ENCODE measurements around the gene ZNF438. TPM values are rescaled to one million over a fixed set of nuclear protein-coding genes. Genes with fewer than 3 reads are reported as not detected.

The ZNF438 gene
- total and polyA plus RNA-seq, 4 donors: 7.8 to 19.2 (median 10.2) TPM

DNA sequence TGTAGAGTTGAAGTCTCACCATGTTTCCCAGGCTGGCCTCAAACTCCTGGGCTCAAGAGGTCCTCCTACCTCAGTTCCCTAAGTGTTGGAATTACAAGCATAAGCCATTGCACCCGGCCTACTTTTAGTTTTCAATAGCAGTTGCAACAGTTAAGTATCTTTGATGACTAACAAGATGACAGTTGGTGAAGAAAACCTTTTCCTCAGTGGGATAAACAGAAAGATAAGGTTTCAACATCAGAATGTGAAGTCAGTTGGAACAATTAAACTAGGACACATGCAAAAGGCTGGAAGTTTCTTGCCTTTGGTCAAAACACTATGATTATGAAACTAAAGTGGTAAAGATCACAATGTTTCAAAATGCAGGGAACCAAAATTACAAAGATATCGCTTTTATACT is 169.2 kb downstream of the ZNF438 start:
- no peak overlapping the region for H3K27ac ChIP-seq (ENCODE audit: low read depth in 1 of 2, low read length in 1 of 2)
- no peaks in the 10 kb centered on the region for H3K27me3 ChIP-seq (ENCODE audit: control insufficient read depth in 3 of 3, insufficient read depth in 3 of 3, low read length in 2 of 3)
- H3K36me3 ChIP-seq (ENCODE audit: control insufficient read depth in 4 of 4, insufficient read depth in 4 of 4, low read length in 4 of 4): no peaks in the 10 kb centered on the region
- no peak overlapping the region for H3K4me3 ChIP-seq
- H3K9ac ChIP-seq (ENCODE audit: insufficient read depth in 1 of 2, low read length in 2 of 2): no peak overlapping the region
- H3K4me1 ChIP-seq (ENCODE audit: control insufficient read depth in 5 of 5, insufficient read depth in 5 of 5, low read length in 5 of 5): peaks cover 0 to 34% (median 6%) of the 10 kb centered on the region in 5 donors
- ATAC-seq (ENCODE audit: insufficient read depth, low FRiP score) (no peak), DNase-seq (peak in 1 of 3 donors; percentile 50)
- no peaks in the 10 kb centered on the region for H3K9me3 ChIP-seq (ENCODE audit: control insufficient read depth in 4 of 4, insufficient read depth in 3 of 4, low read length in 3 of 4)
- 36 to 68% methylated on average over 2 of the region's 2 CpGs for WGBS, 2 donors
- TF ChIP-seq CTCF (IDR thresholded peaks at IDR 0.05; ENCODE audit: control extremely low read depth, extremely low read depth): no peak

- DNase-seq (no peak), ATAC-seq (ENCODE audit: insufficient read depth, low FRiP score) (no peak)
- Histone ChIP-seq H3K36me3 (ENCODE audit: control insufficient read depth in 4 of 4, insufficient read depth in 4 of 4, low read length in 4 of 4) (no peaks in the 10 kb centered on the region), H3K9ac (ENCODE audit: insufficient read depth in 1 of 2, low read length in 2 of 2) (no peak overlapping the region), H3K27ac (ENCODE audit: low read depth in 1 of 2, low read length in 1 of 2) (no peak overlapping the region), H3K4me3 (no peak overlapping the region), H3K27me3 (ENCODE audit: control insufficient read depth in 3 of 3, insufficient read depth in 3 of 3, low read length in 2 of 3) (no peaks in the 10 kb centered on the region), H3K9me3 (ENCODE audit: control insufficient read depth in 4 of 4, insufficient read depth in 3 of 4, low read length in 3 of 4) (no peaks in the 10 kb centered on the region), H3K4me1 (ENCODE audit: control insufficient read depth in 5 of 5, insufficient read depth in 5 of 5, low read length in 5 of 5) (peaks cover 0 to 34% (median 6%) of the 10 kb centered on the region in 5 donors)
- TF ChIP-seq CTCF (IDR thresholded peaks at IDR 0.05; ENCODE audit: control extremely low read depth, extremely low read depth): no peak
- 86 to 95% methylated on average over 3 of the region's 3 CpGs for WGBS, 2 donors
Observed at GRCh38 chr10:30861976-30862375, 169.7 kb downstream of the ZNF438 start.

DNA sequence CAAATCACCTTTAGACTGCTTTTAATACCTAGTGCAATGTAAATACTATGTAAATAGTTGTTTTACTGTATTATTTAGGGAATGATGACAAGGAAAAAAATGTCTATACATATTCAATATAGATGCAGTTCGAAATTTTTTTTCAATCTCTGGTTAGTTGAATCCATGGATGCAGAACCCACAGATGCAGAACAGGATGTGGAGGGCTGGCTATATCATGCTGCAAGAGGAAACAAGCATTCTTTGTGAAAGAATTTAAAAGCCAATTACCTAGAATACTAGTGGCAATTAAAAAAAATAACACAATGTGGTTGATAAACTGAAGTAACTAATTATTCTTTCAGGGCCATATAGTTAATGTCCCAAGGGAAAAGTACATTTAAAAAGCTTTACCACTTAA is 170.4 kb downstream of the ZNF438 start:
- TF ChIP-seq CTCF (IDR thresholded peaks at IDR 0.05; ENCODE audit: control extremely low read depth, extremely low read depth): no peak
- H3K9me3 ChIP-seq (ENCODE audit: control insufficient read depth in 4 of 4, insufficient read depth in 3 of 4, low read length in 3 of 4): no peaks in the 10 kb centered on the region
- H3K36me3 ChIP-seq (ENCODE audit: control insufficient read depth in 4 of 4, insufficient read depth in 4 of 4, low read length in 4 of 4): no peaks in the 10 kb centered on the region
- no peak overlapping the region for H3K27ac ChIP-seq (ENCODE audit: low read depth in 1 of 2, low read length in 1 of 2)
- ATAC-seq (ENCODE audit: insufficient read depth, low FRiP score) (no peak), DNase-seq (no peak)
- 22 to 57% methylated on average over 1 of the region's 1 CpG for WGBS, 2 donors
- peaks cover 0 to 34% (median 6%) of the 10 kb centered on the region in 5 donors for H3K4me1 ChIP-seq (ENCODE audit: control insufficient read depth in 5 of 5, insufficient read depth in 5 of 5, low read length in 5 of 5)
- H3K9ac ChIP-seq (ENCODE audit: insufficient read depth in 1 of 2, low read length in 2 of 2): no peak overlapping the region
- H3K4me3 ChIP-seq: no peak overlapping the region
- no peaks in the 10 kb centered on the region for H3K27me3 ChIP-seq (ENCODE audit: control insufficient read depth in 3 of 3, insufficient read depth in 3 of 3, low read length in 2 of 3)

DNA sequence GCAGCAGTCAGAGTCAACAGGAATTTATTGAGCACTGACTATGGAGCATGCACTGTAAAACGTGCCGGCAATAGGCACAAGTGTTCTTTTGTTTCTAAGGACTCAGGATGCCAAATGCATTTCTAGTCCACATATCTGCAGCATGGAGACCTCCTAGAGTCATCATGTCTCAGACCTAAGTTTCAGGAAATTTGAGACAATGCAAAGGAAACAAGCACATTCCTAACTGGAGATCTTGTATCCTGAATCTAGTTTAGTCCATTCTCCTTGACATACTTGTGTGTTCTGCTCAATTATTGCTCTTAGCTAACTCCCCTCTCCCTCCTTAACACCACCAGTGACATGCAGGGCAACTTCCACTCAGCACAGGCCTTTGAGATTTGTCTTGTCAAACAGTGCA is 173.2 kb downstream of the ZNF438 start:
- ATAC-seq (ENCODE audit: insufficient read depth, low FRiP score): no peak

More for the DNA sequence above, 173.2 kb downstream of the ZNF438 start:
- no peak overlapping the region for H3K9ac ChIP-seq (ENCODE audit: insufficient read depth in 1 of 2, low read length in 2 of 2)
- 60 to 62% methylated on average over 2 of the region's 2 CpGs for WGBS, 2 donors
- no peaks in the 10 kb centered on the region for H3K27me3 ChIP-seq (ENCODE audit: control insufficient read depth in 3 of 3, insufficient read depth in 3 of 3, low read length in 2 of 3)
- peaks cover 0 to 30% (median 6%) of the 10 kb centered on the region in 5 donors for H3K4me1 ChIP-seq (ENCODE audit: control insufficient read depth in 5 of 5, insufficient read depth in 5 of 5, low read length in 5 of 5)
- H3K27ac ChIP-seq (ENCODE audit: low read depth in 1 of 2, low read length in 1 of 2): peak overlapping the region; percentile 11 to 51
- TF ChIP-seq CTCF (IDR thresholded peaks at IDR 0.05; ENCODE audit: control extremely low read depth, extremely low read depth): no peak
- DNase-seq: peak in 1 of 3 donors; percentile 54
- H3K9me3 ChIP-seq (ENCODE audit: control insufficient read depth in 4 of 4, insufficient read depth in 3 of 4, low read length in 3 of 4): no peaks in the 10 kb centered on the region
- H3K36me3 ChIP-seq (ENCODE audit: control insufficient read depth in 4 of 4, insufficient read depth in 4 of 4, low read length in 4 of 4): no peaks in the 10 kb centered on the region
- no peak overlapping the region for H3K4me3 ChIP-seq

Data from lung (tissue), 12 donors.